HepG2 (cell line): ENCODE data around the gene PDCD10. TPM values are rescaled to one million over a fixed set of nuclear protein-coding genes. Genes with fewer than 3 reads are reported as not detected.

Source experiments
- CERS6 ChIP-seq: sonication (generic); formaldehyde crosslinking; IDR thresholded peaks from 2 replicates; pipeline ENCODE4 v1.5.0; 2020; ENCODE audit warnings: missing genetic modification reagents
- CREM ChIP-seq, 2 experiments: sonication (generic) in 1 of 2; formaldehyde crosslinking in 1 of 2; IDR thresholded peaks; 2 replicates each; pipeline versions ENCODE4 v1.4.0 to v1.6.1; 2016 to 2020; ENCODE audit warnings: antibody characterized with exemption in 1 of 2, mild to moderate bottlenecking in 1 of 2, missing genetic modification reagents in 1 of 2
- MXI1 ChIP-seq: IDR thresholded peaks from 3 replicates; pipeline ENCODE4 v1.6.1; 2012; ENCODE audit warnings: low read depth, low read length, inconsistent platforms, borderline replicate concordance
- TFE3 ChIP-seq: IDR thresholded peaks from 2 replicates; pipeline ENCODE4 v1.6.1; 2016
- ZNF317 ChIP-seq: sonication (generic); formaldehyde crosslinking; IDR thresholded peaks from 2 replicates; pipeline ENCODE4 v1.5.0; 2020; ENCODE audit warnings: mild to moderate bottlenecking, missing genetic modification reagents
- ZNF7 ChIP-seq: IDR thresholded peaks from 2 replicates; pipeline ENCODE4 v1.6.1; 2016; ENCODE audit warnings: missing biosample characterization, missing genetic modification reagents
- ZSCAN25 ChIP-seq: sonication (generic); formaldehyde crosslinking; IDR thresholded peaks from 2 replicates; pipeline ENCODE4 v1.8.0; 2022; ENCODE audit warnings: mild to moderate bottlenecking, missing genetic modification reagents
- polyA plus RNA-seq, 8 experiments: library from polyadenylated mRNA; depleted of rRNA in 3 of 8; stranded (reverse) in 7 of 8; unstranded in 1 of 8; fragments of >200 nt; fragmentation: Illumina TruSeq in 4 of 8; extraction: Trizol in 4 of 8; gene quantifications; 2 replicates each; pipeline versions ENCODE4 v1.2.1 to v1.2.3, GENCODE V29; 2011 to 2016; ENCODE audit warnings: low read depth in 4 of 8, missing spikeins in 1 of 8, mixed read lengths in 1 of 8; ENCODE audit not compliant: insufficient read depth in 1 of 8
- total RNA-seq, 5 experiments: library from RNA; depleted of rRNA; stranded (reverse); fragments of >200 nt; fragmentation: Illumina TruSeq; extraction: Trizol; gene quantifications; 2 replicates each; pipeline ENCODE4 v1.2.3, GENCODE V29; 2016; ENCODE audit warnings: low read depth in 1 of 5
- TF ChIP-seq, protein P1 (sequence below): sonication (generic); formaldehyde crosslinking; IDR thresholded peaks from 2 replicates; pipeline ENCODE4 v1.4.0; 2020; ENCODE audit warnings: missing genetic modification reagents
- TF ChIP-seq, protein P2 (sequence below), 2 experiments: sonication (generic) in 1 of 2; formaldehyde crosslinking in 1 of 2; IDR thresholded peaks; 2 replicates each; pipeline versions ENCODE4 v1.5.1 to v1.6.1; 2011 to 2020; ENCODE audit warnings: borderline replicate concordance in 1 of 2, low read depth in 1 of 2, low read length in 1 of 2, mild to moderate bottlenecking in 1 of 2, missing genetic modification reagents in 1 of 2, moderate library complexity in 1 of 2
- TF ChIP-seq, protein P3 (sequence below): sonication (generic); formaldehyde crosslinking; IDR thresholded peaks from 2 replicates; pipeline ENCODE4 v1.9.0; 2021; ENCODE audit warnings: missing genetic modification reagents, borderline replicate concordance

PDCD10 gene
- total and polyA plus RNA-seq, 2 of the 13 experiments (the other 11 are each of a cell fraction or from before 2014, with no cell fraction given): 48.5 to 53.9 TPM

GRCh38 chr3:167734498-167735232 is at the start of gene PDCD10 (continued):
- TF ChIP-seq, protein P1, sequence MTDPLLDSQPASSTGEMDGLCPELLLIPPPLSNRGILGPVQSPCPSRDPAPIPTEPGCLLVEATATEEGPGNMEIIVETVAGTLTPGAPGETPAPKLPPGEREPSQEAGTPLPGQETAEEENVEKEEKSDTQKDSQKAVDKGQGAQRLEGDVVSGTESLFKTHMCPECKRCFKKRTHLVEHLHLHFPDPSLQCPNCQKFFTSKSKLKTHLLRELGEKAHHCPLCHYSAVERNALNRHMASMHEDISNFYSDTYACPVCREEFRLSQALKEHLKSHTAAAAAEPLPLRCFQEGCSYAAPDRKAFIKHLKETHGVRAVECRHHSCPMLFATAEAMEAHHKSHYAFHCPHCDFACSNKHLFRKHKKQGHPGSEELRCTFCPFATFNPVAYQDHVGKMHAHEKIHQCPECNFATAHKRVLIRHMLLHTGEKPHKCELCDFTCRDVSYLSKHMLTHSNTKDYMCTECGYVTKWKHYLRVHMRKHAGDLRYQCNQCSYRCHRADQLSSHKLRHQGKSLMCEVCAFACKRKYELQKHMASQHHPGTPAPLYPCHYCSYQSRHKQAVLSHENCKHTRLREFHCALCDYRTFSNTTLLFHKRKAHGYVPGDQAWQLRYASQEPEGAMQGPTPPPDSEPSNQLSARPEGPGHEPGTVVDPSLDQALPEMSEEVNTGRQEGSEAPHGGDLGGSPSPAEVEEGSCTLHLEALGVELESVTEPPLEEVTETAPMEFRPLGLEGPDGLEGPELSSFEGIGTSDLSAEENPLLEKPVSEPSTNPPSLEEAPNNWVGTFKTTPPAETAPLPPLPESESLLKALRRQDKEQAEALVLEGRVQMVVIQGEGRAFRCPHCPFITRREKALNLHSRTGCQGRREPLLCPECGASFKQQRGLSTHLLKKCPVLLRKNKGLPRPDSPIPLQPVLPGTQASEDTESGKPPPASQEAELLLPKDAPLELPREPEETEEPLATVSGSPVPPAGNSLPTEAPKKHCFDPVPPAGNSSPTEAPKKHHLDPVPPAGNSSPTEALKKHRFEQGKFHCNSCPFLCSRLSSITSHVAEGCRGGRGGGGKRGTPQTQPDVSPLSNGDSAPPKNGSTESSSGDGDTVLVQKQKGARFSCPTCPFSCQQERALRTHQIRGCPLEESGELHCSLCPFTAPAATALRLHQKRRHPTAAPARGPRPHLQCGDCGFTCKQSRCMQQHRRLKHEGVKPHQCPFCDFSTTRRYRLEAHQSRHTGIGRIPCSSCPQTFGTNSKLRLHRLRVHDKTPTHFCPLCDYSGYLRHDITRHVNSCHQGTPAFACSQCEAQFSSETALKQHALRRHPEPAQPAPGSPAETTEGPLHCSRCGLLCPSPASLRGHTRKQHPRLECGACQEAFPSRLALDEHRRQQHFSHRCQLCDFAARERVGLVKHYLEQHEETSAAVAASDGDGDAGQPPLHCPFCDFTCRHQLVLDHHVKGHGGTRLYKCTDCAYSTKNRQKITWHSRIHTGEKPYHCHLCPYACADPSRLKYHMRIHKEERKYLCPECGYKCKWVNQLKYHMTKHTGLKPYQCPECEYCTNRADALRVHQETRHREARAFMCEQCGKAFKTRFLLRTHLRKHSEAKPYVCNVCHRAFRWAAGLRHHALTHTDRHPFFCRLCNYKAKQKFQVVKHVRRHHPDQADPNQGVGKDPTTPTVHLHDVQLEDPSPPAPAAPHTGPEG: peak; percentile 40; the same call in 1 of the 2 replicates
- TF ChIP-seq TFE3 (CRISPR knock-in tag) (peak; percentile 20; the same call in 1 of the 2 replicates), ZNF7 (CRISPR knock-in tag) (no peak), ZSCAN25 (CRISPR knock-in tag) (0 out of 2 replicates have a peak, but pooled peaks have one; percentile 3), CERS6 (CRISPR knock-in tag) (no peak), CREM (IDR thresholded peaks at IDR 0.05) (peak; percentile 94), CREM (CRISPR knock-in tag; IDR thresholded peaks at IDR 0.05) (no peak), ZNF317 (no peak), MXI1 (0 out of 3 replicates have a peak, but pooled peaks have one; percentile 57)
- TF ChIP-seq, protein P2, sequence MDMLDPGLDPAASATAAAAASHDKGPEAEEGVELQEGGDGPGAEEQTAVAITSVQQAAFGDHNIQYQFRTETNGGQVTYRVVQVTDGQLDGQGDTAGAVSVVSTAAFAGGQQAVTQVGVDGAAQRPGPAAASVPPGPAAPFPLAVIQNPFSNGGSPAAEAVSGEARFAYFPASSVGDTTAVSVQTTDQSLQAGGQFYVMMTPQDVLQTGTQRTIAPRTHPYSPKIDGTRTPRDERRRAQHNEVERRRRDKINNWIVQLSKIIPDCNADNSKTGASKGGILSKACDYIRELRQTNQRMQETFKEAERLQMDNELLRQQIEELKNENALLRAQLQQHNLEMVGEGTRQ (IDR thresholded peaks at IDR 0.05; ENCODE audit: low read depth, low read length): no peak
- TF ChIP-seq, protein P2 (CRISPR knock-in tag; IDR thresholded peaks at IDR 0.05; ENCODE audit: borderline replicate concordance): no peak; the same call in 1 of the 2 replicates
- TF ChIP-seq, protein P3, sequence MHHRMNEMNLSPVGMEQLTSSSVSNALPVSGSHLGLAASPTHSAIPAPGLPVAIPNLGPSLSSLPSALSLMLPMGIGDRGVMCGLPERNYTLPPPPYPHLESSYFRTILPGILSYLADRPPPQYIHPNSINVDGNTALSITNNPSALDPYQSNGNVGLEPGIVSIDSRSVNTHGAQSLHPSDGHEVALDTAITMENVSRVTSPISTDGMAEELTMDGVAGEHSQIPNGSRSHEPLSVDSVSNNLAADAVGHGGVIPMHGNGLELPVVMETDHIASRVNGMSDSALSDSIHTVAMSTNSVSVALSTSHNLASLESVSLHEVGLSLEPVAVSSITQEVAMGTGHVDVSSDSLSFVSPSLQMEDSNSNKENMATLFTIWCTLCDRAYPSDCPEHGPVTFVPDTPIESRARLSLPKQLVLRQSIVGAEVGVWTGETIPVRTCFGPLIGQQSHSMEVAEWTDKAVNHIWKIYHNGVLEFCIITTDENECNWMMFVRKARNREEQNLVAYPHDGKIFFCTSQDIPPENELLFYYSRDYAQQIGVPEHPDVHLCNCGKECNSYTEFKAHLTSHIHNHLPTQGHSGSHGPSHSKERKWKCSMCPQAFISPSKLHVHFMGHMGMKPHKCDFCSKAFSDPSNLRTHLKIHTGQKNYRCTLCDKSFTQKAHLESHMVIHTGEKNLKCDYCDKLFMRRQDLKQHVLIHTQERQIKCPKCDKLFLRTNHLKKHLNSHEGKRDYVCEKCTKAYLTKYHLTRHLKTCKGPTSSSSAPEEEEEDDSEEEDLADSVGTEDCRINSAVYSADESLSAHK (CRISPR knock-in tag): no peak
